Superior temporal gyrus (tissue), 1 donor: Measurements from ENCODE around the gene GNL1.

ENCODE experiments used
- DNase-seq: peaks from one replicate; pipeline ENCODE4 v3.0.0-alpha.2; 2016; ENCODE audit errors: extremely low spot score

GNL1 gene

GRCh38 chr6:30568245-30568644 lies 12.0 kb upstream of the GNL1 start:
- no peak for DNase-seq

GRCh38 chr6:30565772-30566171 lies 9.5 kb upstream of the GNL1 start:
- no peak for DNase-seq

- no peak for DNase-seq
Observed at GRCh38 chr6:30564114-30564513, 7.8 kb upstream of the GNL1 start.

- DNase-seq = no peak
Observed at GRCh38 chr6:30562470-30563425, 6.5 kb upstream of the GNL1 start.

GRCh38 chr6:30560930-30561329 lies 4.6 kb upstream of the GNL1 start:
- DNase-seq = no peak

- no peak for DNase-seq
Observed at GRCh38 chr6:30557683-30557981, 1.3 kb upstream of the GNL1 start.

- DNase-seq = peak; percentile 99
Observed at GRCh38 chr6:30556906-30557682, 805 bp upstream of the GNL1 start, which contains the start of gene PRR3. Gene PRR3 (plus strand): TSS chr6:30557295. CDS start chr6:30557345, 50 bp downstream.

GRCh38 chr6:30555816-30556065 lies 548 bp downstream of the GNL1 start:
- DNase-seq = peak; percentile 54

GRCh38 chr6:30554962-30555815 lies 1.1 kb downstream of the GNL1 start:
- DNase-seq = no peak

- no peak for DNase-seq
Observed at GRCh38 chr6:30554404-30554803, 1.9 kb downstream of the GNL1 start.

GRCh38 chr6:30548375-30548774 lies 7.9 kb downstream of the GNL1 start:
- DNase-seq = no peak

GRCh38 chr6:30547454-30547853 lies 8.8 kb downstream of the GNL1 start:
- DNase-seq = no peak

GRCh38 chr6:30544666-30545272 lies 11.5 kb downstream of the GNL1 start:
- peak; percentile 82 for DNase-seq

GRCh38 chr6:30543821-30544220 lies 12.5 kb downstream of the GNL1 start:
- DNase-seq = no peak

- DNase-seq = no peak
Observed at GRCh38 chr6:30542915-30543314, 13.4 kb downstream of the GNL1 start.

GRCh38 chr6:30542404-30542725 lies 13.9 kb downstream of the GNL1 start:
- no peak for DNase-seq

GRCh38 chr6:30541515-30542403 lies 14.5 kb downstream of the GNL1 start:
- peak; percentile 95 for DNase-seq

- DNase-seq = no peak
Observed at GRCh38 chr6:30537931-30538330, 18.4 kb downstream of the GNL1 start.

GRCh38 chr6:30533460-30534294 lies 22.6 kb downstream of the GNL1 start:
- DNase-seq = no peak

GRCh38 chr6:30530014-30530413 lies 26.3 kb downstream of the GNL1 start:
- DNase-seq = no peak
